H1 (cell line): ENCODE measurements around the gene LRRC32. TPM values are rescaled to one million over a fixed set of nuclear protein-coding genes. Genes with fewer than 3 reads are reported as not detected.

Source experiments
- CBX8 ChIP-seq: fragments of 300-800, 300-1000 bp; sonication (generic); IDR thresholded peaks from 2 replicates; pipeline ENCODE4 v1.7.1; 2016; ENCODE audit warnings: low read depth, low read length, borderline replicate concordance
- CHD1 ChIP-seq: IDR thresholded peaks from 2 replicates; pipeline ENCODE4 v1.6.1; 2012; ENCODE audit warnings: low read depth, low read length, improper control_type of control experiment
- CHD7 ChIP-seq: fragments of 300-600 bp; sonication (generic); IDR thresholded peaks from 2 replicates; pipeline ENCODE4 v1.7.1; 2012; ENCODE audit warnings: low read length, moderate library complexity, mild to moderate bottlenecking, inconsistent platforms; ENCODE audit not compliant: insufficient replicate concordance
- GABPA ChIP-seq: IDR thresholded peaks from 2 replicates; pipeline ENCODE4 v1.6.1; 2011; ENCODE audit warnings: mild to moderate bottlenecking, low read length, moderate library complexity, borderline replicate concordance; ENCODE audit not compliant: insufficient read depth
- POLR2AphosphoS5 ChIP-seq: IDR thresholded peaks from 2 replicates; pipeline ENCODE4 v1.6.1; 2011; ENCODE audit warnings: low read depth, low read length
- POU5F1 ChIP-seq: IDR thresholded peaks from 2 replicates; pipeline ENCODE4 v1.6.1; 2011; ENCODE audit warnings: low read depth, mild to moderate bottlenecking, low read length, moderate library complexity
- RXRA ChIP-seq: IDR thresholded peaks from 2 replicates; pipeline ENCODE4 v1.6.1; 2011; ENCODE audit warnings: low read depth, mild to moderate bottlenecking, low read length, moderate library complexity; ENCODE audit not compliant: insufficient read depth
- SAP30 ChIP-seq: fragments of 300-600 bp; sonication (generic); IDR thresholded peaks from 2 replicates; pipeline ENCODE4 v1.7.1; 2012; ENCODE audit warnings: low read length, moderate library complexity, mild to moderate bottlenecking, inconsistent platforms; ENCODE audit not compliant: insufficient read depth, insufficient replicate concordance
- SP2 ChIP-seq: IDR thresholded peaks from 2 replicates; pipeline ENCODE4 v1.6.1; 2012; ENCODE audit warnings: mild to moderate bottlenecking, low read length, inconsistent platforms
- TCF12 ChIP-seq: IDR thresholded peaks from 2 replicates; pipeline ENCODE4 v1.6.1; 2011; ENCODE audit warnings: low read depth, mild to moderate bottlenecking, low read length
- YY1 ChIP-seq: IDR thresholded peaks from 2 replicates; pipeline ENCODE4 v1.6.1; 2011; ENCODE audit warnings: low read depth, mild to moderate bottlenecking, low read length
- polyA plus RNA-seq, 7 experiments: library from polyadenylated mRNA; depleted of rRNA in 3 of 7; stranded (reverse) in 5 of 7; unstranded in 2 of 7; fragments of >200 nt in 5 of 7; fragments of 200-250 nt in 2 of 7; gene quantifications; 1 replicate in 5 of 7; 2 replicates in 1 of 7; 4 replicates in 1 of 7; pipeline versions ENCODE4 v1.2.1 to v1.2.3, GENCODE V29; 2011 to 2013; ENCODE audit warnings: missing spikeins in 2 of 7, mixed read lengths in 2 of 7
- total RNA-seq: library from RNA; stranded (reverse); fragmentation: NEBNext Ultra II Directional; extraction: Animal tissue kit (Norgen Biotek cat#: 25700); gene quantifications from 2 replicates; pipeline ENCODE4 v1.2.1, GENCODE V29; 2021
- TF ChIP-seq, protein P1 (sequence below): IDR thresholded peaks from 2 replicates; pipeline ENCODE4 v1.6.1; 2012; ENCODE audit warnings: inconsistent platforms

Gene LRRC32
- total and polyA plus RNA-seq, 2 of the 8 experiments (the other 6 are each of a cell fraction or from before 2014, with no cell fraction given) = 0.99 to 1.9 TPM

GRCh38 chr11:76621868-76622267, 48.7 kb downstream of the LRRC32 start (continued):
- TF ChIP-seq CHD7 = no peak
- TF ChIP-seq, protein P1, sequence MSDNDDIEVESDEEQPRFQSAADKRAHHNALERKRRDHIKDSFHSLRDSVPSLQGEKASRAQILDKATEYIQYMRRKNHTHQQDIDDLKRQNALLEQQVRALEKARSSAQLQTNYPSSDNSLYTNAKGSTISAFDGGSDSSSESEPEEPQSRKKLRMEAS = no peak
- no peak for TF ChIP-seq POU5F1
- no peak for TF ChIP-seq CBX8
- no peak for TF ChIP-seq CHD1
- TF ChIP-seq YY1 = no peak
- no peak for TF ChIP-seq POLR2AphosphoS5
- no peak for TF ChIP-seq SP2
- no peak for TF ChIP-seq TCF12
- no peak for TF ChIP-seq GABPA
- no peak for TF ChIP-seq SAP30
- TF ChIP-seq RXRA = no peak
- TF ChIP-seq, all 59 proteins: peak for 0
